CD4-positive, alpha-beta T cell (primary cell): Measurements from ENCODE around the gene PPP1R14C. TPM values are rescaled to one million over a fixed set of nuclear protein-coding genes. Genes with fewer than 3 reads are reported as not detected.

ENCODE experiments used
- ATAC-seq: fragments of 200-7000 bp; cut with Tn5 transposase; one replicate; pipeline ENCODE4 v1.10.0; 2022; ENCODE audit warnings: mild to moderate bottlenecking; ENCODE audit not compliant: poor library complexity
- CTCF ChIA-PET: fragments of 350-600 bp; sonication (Branson Sonifier 250); formaldehyde crosslinking; loops from one replicate; lab custom pipeline; 2021; ENCODE audit warnings: antibody characterized with exemption, inconsistent platforms; lab: Charles Lee
- POLR2A ChIA-PET: fragments of 350-600 bp; sonication (Branson Sonifier 250); formaldehyde crosslinking; loops from one replicate; lab custom pipeline; 2021; ENCODE audit warnings: antibody characterized with exemption, inconsistent platforms; lab: Charles Lee
- DNase-seq, 14 experiments: peaks; one replicate each; pipeline ENCODE4 v3.0.0-alpha.2; 2013 to 2020; ENCODE audit warnings: mixed read lengths in 2 of 14
- H3K27ac ChIP-seq, 2 donors: one replicate each; pipeline versions ENCODE4 v1.5.1 to v1.7.0; 2013; ENCODE audit warnings: low read length in 2 of 2, low read depth in 1 of 2, mild to moderate bottlenecking in 1 of 2
- H3K27me3 ChIP-seq, 2 experiments: 1 replicate in 1 of 2; 2 replicates in 1 of 2; pipeline versions ENCODE4 v1.6.1 to v1.7.0; 2013; ENCODE audit warnings: low read length in 2 of 2, control low read depth in 1 of 2, mild to moderate bottlenecking in 1 of 2, moderate library complexity in 1 of 2; ENCODE audit not compliant: insufficient read depth in 2 of 2, control insufficient read depth in 1 of 2
- H3K36me3 ChIP-seq: one replicate; pipeline ENCODE4 v1.6.1; 2013; ENCODE audit warnings: low read length, control low read depth; ENCODE audit not compliant: insufficient read depth
- H3K4me1 ChIP-seq: one replicate; pipeline ENCODE4 v1.6.1; 2013; ENCODE audit warnings: low read length, control low read depth; ENCODE audit not compliant: insufficient read depth
- H3K4me3 ChIP-seq: one replicate; pipeline ENCODE4 v1.5.1; 2013; ENCODE audit warnings: mild to moderate bottlenecking, low read length, moderate library complexity
- H3K9me3 ChIP-seq, 2 experiments: 1 replicate in 1 of 2; 2 replicates in 1 of 2; pipeline versions ENCODE4 v1.6.1 to v1.7.0; 2013; ENCODE audit warnings: low read length in 2 of 2, mild to moderate bottlenecking in 2 of 2, control low read depth in 1 of 2, moderate library complexity in 1 of 2; ENCODE audit not compliant: control insufficient read depth in 1 of 2, insufficient read depth in 1 of 2
- H3K27ac Mint-ChIP-seq: one replicate; pipeline ENCODE4 v1.8.0; 2020; ENCODE audit warnings: mixed read lengths
- H3K27me3 Mint-ChIP-seq: one replicate; pipeline ENCODE4 v1.8.0; 2021; ENCODE audit warnings: mixed read lengths
- H3K36me3 Mint-ChIP-seq: one replicate; pipeline ENCODE4 v1.8.0; 2021; ENCODE audit warnings: low read depth, mixed read lengths
- H3K4me1 Mint-ChIP-seq: one replicate; pipeline ENCODE4 v1.8.0; 2021; ENCODE audit warnings: low read depth, mixed read lengths
- H3K4me3 Mint-ChIP-seq: one replicate; pipeline ENCODE4 v1.8.0; 2020; ENCODE audit warnings: mild to moderate bottlenecking, mixed read lengths
- H3K9me3 Mint-ChIP-seq: one replicate; pipeline ENCODE4 v1.8.0; 2020; ENCODE audit warnings: mixed read lengths
- CTCF ChIP-seq: fragments of 200-600 bp; IDR thresholded peaks from one replicate; pipeline ENCODE4 v1.8.0; 2022; ENCODE audit warnings: antibody characterized with exemption, mild to moderate bottlenecking
- intact Hi-C, 2 experiments: fragments of 100-400 bp; cut with DNase I in 1 of 2; cut with micrococcal nuclease in 1 of 2; formaldehyde crosslinking; loops; one replicate each; pipeline versions ENCODE4 v1.15.1 to v1.9.0; 2023 to 2025; cut with DNase I, micrococcal nuclease
- total RNA-seq, 174 experiments: library from RNA in 2 of 174; stranded (reverse) in 2 of 174; gene quantifications; one replicate each; pipeline ENCODE4 v1.2.3 and lab custom pipeline; 2021 to 2026

The PPP1R14C gene
- total RNA-seq, 2 experiments from 2014 or later: not detected

GRCh38 chr6:150275489-150275888, 132.6 kb downstream of the PPP1R14C start:
- Histone ChIP-seq H3K27ac (no peak overlapping the region), H3K27me3 (peaks cover 2 to 8% of the 10 kb centered on the region in 2 experiments), H3K4me1 (no peaks in the 10 kb centered on the region), H3K36me3 (no peaks in the 10 kb centered on the region), H3K4me3 (no peak overlapping the region), H3K9me3 (no peaks in the 10 kb centered on the region)
- no peak for TF ChIP-seq CTCF
- intact Hi-C loops: no loop called here
- Mint-ChIP-seq H3K27ac (no peak overlapping the region), H3K4me1 (no peaks in the 10 kb centered on the region), H3K9me3 (no peaks in the 10 kb centered on the region), H3K36me3 (no peaks in the 10 kb centered on the region), H3K27me3 (peaks cover 18% of the 10 kb centered on the region), H3K4me3 (no peak overlapping the region)
- ChIA-PET CTCF (no interaction called here), POLR2A (no interaction called here)
- ATAC-seq (no peak), DNase-seq (no peak)

- H3K27me3 Mint-ChIP-seq: peaks cover 26% of the 10 kb centered on the region
- no peaks in the 10 kb centered on the region for H3K4me1 Mint-ChIP-seq
- no peaks in the 10 kb centered on the region for H3K9me3 ChIP-seq
- ChIA-PET CTCF (no interaction called here), POLR2A (no interaction called here)
- peaks cover 2 to 8% of the 10 kb centered on the region in 2 experiments for H3K27me3 ChIP-seq
- no peak overlapping the region for H3K4me3 Mint-ChIP-seq
- H3K27ac ChIP-seq: no peak overlapping the region
- H3K27ac Mint-ChIP-seq: no peak overlapping the region
- TF ChIP-seq CTCF: no peak
- H3K36me3 Mint-ChIP-seq: no peaks in the 10 kb centered on the region
- ATAC-seq: no peak
- intact Hi-C loops: no loop called here
- DNase-seq: no peak
- H3K4me1 ChIP-seq: no peaks in the 10 kb centered on the region
- H3K36me3 ChIP-seq: no peaks in the 10 kb centered on the region
- H3K4me3 ChIP-seq: no peak overlapping the region
- no peaks in the 10 kb centered on the region for H3K9me3 Mint-ChIP-seq
Observed at GRCh38 chr6:150276168-150276936, 133.5 kb downstream of the PPP1R14C start.

- POLR2A ChIA-PET: no interaction called here
- ATAC-seq: no peak
Observed at GRCh38 chr6:150276937-150277742, 134.3 kb downstream of the PPP1R14C start.

More at GRCh38 chr6:150276937-150277742, 134.3 kb downstream of the PPP1R14C start:
- Histone ChIP-seq H3K27ac (no peak overlapping the region), H3K4me1 (no peaks in the 10 kb centered on the region), H3K4me3 (no peak overlapping the region), H3K27me3 (peaks cover 2 to 8% of the 10 kb centered on the region in 2 experiments), H3K36me3 (no peaks in the 10 kb centered on the region), H3K9me3 (no peaks in the 10 kb centered on the region)
- Mint-ChIP-seq H3K27me3 (peaks cover 26% of the 10 kb centered on the region), H3K9me3 (no peaks in the 10 kb centered on the region), H3K4me1 (no peaks in the 10 kb centered on the region), H3K4me3 (no peak overlapping the region), H3K36me3 (no peaks in the 10 kb centered on the region), H3K27ac (no peak overlapping the region)
- intact Hi-C loops: no loop called here
- no peak for DNase-seq
- CTCF ChIA-PET: interaction anchor here (0.7 kb wide), 1 partner anchor 20 kb away, joined by 3 read pairs; no protein-coding TSS in a partner anchor
- no peak for TF ChIP-seq CTCF
